GM12801 (cell line): ENCODE data around the gene ACE.

Experiments
- TF ChIP-seq, protein P1 (sequence below): IDR thresholded peaks from one replicate; pipeline ENCODE4 v1.5.1; 2011; ENCODE audit warnings: control low read depth; ENCODE audit not compliant: insufficient read length; ENCODE audit errors: extremely low read depth

Gene ACE

DNA sequence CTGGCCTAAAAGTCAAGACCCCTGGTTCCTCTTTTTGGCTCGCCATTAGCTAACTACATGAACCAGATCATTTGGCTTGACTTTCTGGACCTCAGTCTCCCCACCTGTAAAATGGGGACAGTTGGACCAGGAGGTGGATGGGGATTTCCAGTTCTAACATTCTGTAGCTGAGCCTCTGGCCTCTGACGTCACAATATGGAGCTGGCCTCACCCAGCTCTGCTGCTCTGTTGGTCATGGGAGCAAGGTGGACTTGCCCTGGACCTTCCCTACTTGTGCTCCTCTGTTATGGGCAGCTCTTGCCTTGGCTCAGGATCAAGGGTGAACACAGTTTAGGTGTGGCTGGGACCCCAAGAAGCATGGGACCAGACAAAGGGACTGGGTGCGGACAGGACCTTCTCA is 29.8 kb downstream of the ACE start:
- TF ChIP-seq, protein P1, sequence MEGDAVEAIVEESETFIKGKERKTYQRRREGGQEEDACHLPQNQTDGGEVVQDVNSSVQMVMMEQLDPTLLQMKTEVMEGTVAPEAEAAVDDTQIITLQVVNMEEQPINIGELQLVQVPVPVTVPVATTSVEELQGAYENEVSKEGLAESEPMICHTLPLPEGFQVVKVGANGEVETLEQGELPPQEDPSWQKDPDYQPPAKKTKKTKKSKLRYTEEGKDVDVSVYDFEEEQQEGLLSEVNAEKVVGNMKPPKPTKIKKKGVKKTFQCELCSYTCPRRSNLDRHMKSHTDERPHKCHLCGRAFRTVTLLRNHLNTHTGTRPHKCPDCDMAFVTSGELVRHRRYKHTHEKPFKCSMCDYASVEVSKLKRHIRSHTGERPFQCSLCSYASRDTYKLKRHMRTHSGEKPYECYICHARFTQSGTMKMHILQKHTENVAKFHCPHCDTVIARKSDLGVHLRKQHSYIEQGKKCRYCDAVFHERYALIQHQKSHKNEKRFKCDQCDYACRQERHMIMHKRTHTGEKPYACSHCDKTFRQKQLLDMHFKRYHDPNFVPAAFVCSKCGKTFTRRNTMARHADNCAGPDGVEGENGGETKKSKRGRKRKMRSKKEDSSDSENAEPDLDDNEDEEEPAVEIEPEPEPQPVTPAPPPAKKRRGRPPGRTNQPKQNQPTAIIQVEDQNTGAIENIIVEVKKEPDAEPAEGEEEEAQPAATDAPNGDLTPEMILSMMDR = no peak

DNA sequence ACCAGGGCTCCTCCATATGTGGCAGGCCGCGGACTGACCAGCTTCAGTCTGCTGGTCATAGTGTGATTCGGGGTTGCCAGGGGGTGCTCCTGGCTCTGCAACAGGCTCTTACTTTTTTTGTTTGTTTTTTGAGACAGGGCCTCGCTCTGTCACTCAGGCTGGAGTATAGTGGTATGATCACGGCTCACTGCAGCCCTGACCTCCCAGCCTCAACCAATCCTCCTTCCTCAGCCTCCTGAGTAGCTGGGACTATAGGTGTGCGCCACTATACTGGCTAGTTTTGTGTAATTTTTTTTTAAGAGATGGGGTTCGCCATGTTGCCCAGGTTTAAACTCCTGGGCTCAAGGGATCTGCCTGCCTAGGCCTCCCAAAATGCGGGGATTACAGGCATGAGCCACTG is 34.5 kb downstream of the ACE start:
- TF ChIP-seq, protein P1 = no peak

- TF ChIP-seq, protein P1 = no peak
These were observed 35.5 kb downstream of the ACE start for GRCh38 chr17:63512388-63512787.

- TF ChIP-seq, protein P1 = no peak
These were observed 36.2 kb downstream of the ACE start for GRCh38 chr17:63512896-63513644.

- TF ChIP-seq, protein P1 = no peak
These were observed 37.6 kb downstream of the ACE start for GRCh38 chr17:63514477-63514876.

DNA sequence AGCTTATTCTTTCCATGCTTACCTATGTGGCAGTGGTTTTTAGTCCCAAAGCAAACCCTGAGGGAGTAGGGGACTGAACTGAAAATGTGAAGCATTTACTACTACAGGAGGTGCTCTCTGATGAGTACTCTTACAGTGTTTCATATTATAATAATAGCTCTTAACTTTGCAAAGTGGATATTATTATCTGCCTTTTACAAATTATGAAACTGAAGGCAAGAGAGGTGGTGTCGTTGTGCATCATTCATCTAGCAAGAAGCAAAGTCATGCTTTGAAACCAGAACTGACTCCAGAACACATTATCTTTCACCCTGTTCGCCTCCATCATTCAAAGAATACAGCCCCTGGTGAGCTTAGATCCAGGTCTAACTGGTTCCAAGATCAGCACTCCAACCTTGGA is 38.1 kb downstream of the ACE start:
- TF ChIP-seq, protein P1 = no peak

DNA sequence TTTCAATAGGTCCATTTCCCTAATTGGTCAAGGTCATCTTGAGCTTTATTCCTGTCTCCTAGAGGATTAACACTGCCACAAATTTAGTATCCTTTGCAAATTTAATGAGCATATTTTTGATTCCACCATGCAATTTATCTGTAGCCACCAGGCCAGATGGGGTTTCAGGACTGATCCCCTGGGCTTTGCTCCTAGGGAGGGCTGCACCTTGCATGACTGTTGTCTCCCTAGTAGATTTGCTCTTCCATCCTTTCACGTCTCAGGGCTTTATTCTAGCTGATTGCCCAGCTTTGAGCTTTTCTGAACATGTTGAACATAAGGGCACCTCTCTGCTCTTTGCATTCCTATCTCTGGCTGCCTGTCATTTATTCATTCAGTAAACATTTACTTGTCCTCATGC is 38.6 kb downstream of the ACE start:
- TF ChIP-seq, protein P1 = no peak
